Measurements from ENCODE around the gene CD6.

- TF ChIP-seq CTCF (IDR thresholded peaks at IDR 0.05) (no peak), POLR2A (IDR thresholded peaks at IDR 0.05) (no peak)
Measured at GRCh38 chr11:61053191-61053590, 81.7 kb downstream of the CD6 start.
